GM12873 (cell line): Measurements from ENCODE around the gene PAPPA2.
A peak's percentile ranks its signal among the peaks of the same experiment; 100 is the strongest.

Experiments
- CTCF ChIP-seq: IDR thresholded peaks from 2 replicates; pipeline ENCODE4 v1.5.1; 2012; ENCODE audit warnings: low read depth, mild to moderate bottlenecking, moderate library complexity, low read length, control low read depth; ENCODE audit not compliant: insufficient read depth; ENCODE audit errors: missing control alignments

Gene PAPPA2

GRCh38 chr1:176879784-176880620 lies 417.0 kb downstream of the PAPPA2 start:
- TF ChIP-seq CTCF, result no peak

- peak; percentile 82 for TF ChIP-seq CTCF
Measured at GRCh38 chr1:176880955-176881595, 418.1 kb downstream of the PAPPA2 start.

GRCh38 chr1:176884286-176884685 lies 421.3 kb downstream of the PAPPA2 start:
- TF ChIP-seq CTCF, result no peak

- no peak for TF ChIP-seq CTCF
Measured at GRCh38 chr1:176884911-176885310, 421.9 kb downstream of the PAPPA2 start.

GRCh38 chr1:176885341-176885740 lies 422.4 kb downstream of the PAPPA2 start:
- TF ChIP-seq CTCF, result no peak

- TF ChIP-seq CTCF, result no peak
Measured at GRCh38 chr1:176885751-176886150, 422.8 kb downstream of the PAPPA2 start.

GRCh38 chr1:176888471-176889032 lies 425.6 kb downstream of the PAPPA2 start:
- no peak for TF ChIP-seq CTCF
